Stimulated activated CD4-positive, alpha-beta T cell treated with anti-CD3 and anti-CD28 coated beads, TNF-alpha, amount 100 ng/mL, for 1 hour (primary cell): ENCODE data around the gene SFMBT1.

Experiments used
- DNase-seq, 3 donors: peaks; one replicate each; pipeline ENCODE4 v3.0.0-alpha.2; 2020; ENCODE audit warnings: low read depth in 3 of 3, low spot score in 1 of 3

The SFMBT1 gene

GRCh38 chr3:52890735-52891134, 155.1 kb downstream of the SFMBT1 start:
- DNase-seq, result no peak

GRCh38 chr3:52889901-52890300, 156.0 kb downstream of the SFMBT1 start:
- no peak for DNase-seq

GRCh38 chr3:52887166-52887565, 158.7 kb downstream of the SFMBT1 start:
- no peak for DNase-seq

- DNase-seq, result no peak
Observed at GRCh38 chr3:52886049-52886730, 159.7 kb downstream of the SFMBT1 start.

GRCh38 chr3:52882377-52882776, 163.5 kb downstream of the SFMBT1 start:
- DNase-seq, result no peak

- DNase-seq, result no peak
Observed at GRCh38 chr3:52881871-52882270, 164.0 kb downstream of the SFMBT1 start.

- no peak for DNase-seq
Observed at GRCh38 chr3:52880474-52880873, 165.4 kb downstream of the SFMBT1 start.

- DNase-seq, result no peak
Observed at GRCh38 chr3:52880047-52880446, 165.8 kb downstream of the SFMBT1 start.

GRCh38 chr3:52879581-52879980, 166.3 kb downstream of the SFMBT1 start:
- DNase-seq, result no peak

GRCh38 chr3:52879090-52879489, 166.8 kb downstream of the SFMBT1 start:
- DNase-seq, result no peak

GRCh38 chr3:52877085-52877484, 168.8 kb downstream of the SFMBT1 start:
- no peak for DNase-seq

- no peak for DNase-seq
Observed at GRCh38 chr3:52874864-52875587, 170.8 kb downstream of the SFMBT1 start.

- no peak for DNase-seq
Observed at GRCh38 chr3:52874160-52874701, 171.6 kb downstream of the SFMBT1 start.

GRCh38 chr3:52873433-52874159, 172.3 kb downstream of the SFMBT1 start:
- no peak for DNase-seq

GRCh38 chr3:52872245-52872644, 173.6 kb downstream of the SFMBT1 start:
- DNase-seq, result no peak

GRCh38 chr3:52871761-52872160, 174.1 kb downstream of the SFMBT1 start:
- DNase-seq, result no peak

- DNase-seq, result no peak
Observed at GRCh38 chr3:52870471-52870870, 175.4 kb downstream of the SFMBT1 start.

GRCh38 chr3:52866427-52866826, 179.4 kb downstream of the SFMBT1 start:
- DNase-seq, result no peak

GRCh38 chr3:52865994-52866393, 179.9 kb downstream of the SFMBT1 start:
- no peak for DNase-seq

GRCh38 chr3:52860424-52860768, 185.5 kb downstream of the SFMBT1 start:
- no peak for DNase-seq

- no peak for DNase-seq
Observed at GRCh38 chr3:52859686-52860423, 186.0 kb downstream of the SFMBT1 start.
